ENCODE measurements around the gene MEOX2. TPM values are rescaled to one million over a fixed set of nuclear protein-coding genes. Genes with fewer than 3 reads are reported as not detected.

Gene MEOX2
- total RNA-seq (ENCODE audit: unreplicated experiment), result 0.10 TPM
- long read RNA-seq, result 0 reads

DNA sequence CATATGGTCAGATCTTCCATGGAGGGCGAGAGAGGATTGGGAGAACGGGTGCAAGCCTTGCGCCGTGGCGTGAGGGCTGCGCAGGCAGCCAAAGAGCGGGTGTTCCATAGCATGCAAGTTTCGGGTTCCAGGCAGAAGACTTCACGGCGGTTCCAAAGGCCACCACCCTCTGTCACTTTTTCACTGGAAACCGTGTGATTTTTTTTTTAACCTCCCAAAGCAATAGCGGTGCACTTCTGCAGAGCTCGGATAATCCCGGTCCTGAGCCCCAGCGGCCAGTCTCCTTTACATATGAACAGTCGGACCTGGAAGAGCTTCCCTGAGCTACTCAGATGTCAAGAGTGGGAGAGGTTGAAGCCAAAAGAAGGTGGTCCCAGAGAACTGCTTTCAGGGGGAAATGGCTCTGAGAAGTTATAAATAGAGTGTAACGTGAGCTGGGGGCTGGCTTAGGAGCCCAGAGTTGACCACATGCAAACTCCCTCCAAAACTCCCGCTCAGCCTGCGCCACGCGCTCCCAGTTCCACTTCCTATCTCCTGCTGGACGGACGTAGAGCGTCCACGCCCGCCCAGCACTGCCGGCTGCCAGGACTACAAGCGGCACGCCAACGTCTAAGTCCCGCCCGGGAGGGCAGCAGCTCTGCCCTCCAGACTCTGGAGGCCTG is at the start of gene MEOX2:
Gene MEOX2 (minus strand): TSS at position 389 of the 662 bp plus-strand sequence. CDS start 281 bp downstream, at position 108.
- peaks cover 24% of the 10 kb centered on the region for H3K27me3 Mint-ChIP-seq (ENCODE audit: unreplicated experiment)
- peaks cover 3% of the 10 kb centered on the region for H3K36me3 Mint-ChIP-seq (ENCODE audit: low read depth, unreplicated experiment)

DNA sequence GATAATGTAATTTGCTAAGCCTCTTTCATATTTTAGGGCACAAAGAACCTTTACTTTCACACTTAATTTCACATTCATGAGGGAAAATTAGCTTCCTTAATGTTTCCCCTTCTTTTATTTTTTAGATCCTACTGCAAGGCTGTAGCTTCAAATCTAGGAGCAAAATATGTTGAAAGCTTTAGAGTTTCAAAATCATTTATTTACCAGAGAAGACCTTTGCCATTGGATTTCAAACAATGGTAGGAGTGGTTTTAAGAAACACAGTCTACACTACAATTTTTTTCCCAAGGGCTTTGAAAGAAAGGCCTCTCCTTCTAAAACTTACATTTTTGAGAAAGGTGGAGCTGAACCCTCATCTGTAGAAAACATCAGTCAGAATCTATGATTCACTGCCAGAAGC is 43.3 kb upstream of the MEOX2 start:
- TF ChIP-seq, protein P1, sequence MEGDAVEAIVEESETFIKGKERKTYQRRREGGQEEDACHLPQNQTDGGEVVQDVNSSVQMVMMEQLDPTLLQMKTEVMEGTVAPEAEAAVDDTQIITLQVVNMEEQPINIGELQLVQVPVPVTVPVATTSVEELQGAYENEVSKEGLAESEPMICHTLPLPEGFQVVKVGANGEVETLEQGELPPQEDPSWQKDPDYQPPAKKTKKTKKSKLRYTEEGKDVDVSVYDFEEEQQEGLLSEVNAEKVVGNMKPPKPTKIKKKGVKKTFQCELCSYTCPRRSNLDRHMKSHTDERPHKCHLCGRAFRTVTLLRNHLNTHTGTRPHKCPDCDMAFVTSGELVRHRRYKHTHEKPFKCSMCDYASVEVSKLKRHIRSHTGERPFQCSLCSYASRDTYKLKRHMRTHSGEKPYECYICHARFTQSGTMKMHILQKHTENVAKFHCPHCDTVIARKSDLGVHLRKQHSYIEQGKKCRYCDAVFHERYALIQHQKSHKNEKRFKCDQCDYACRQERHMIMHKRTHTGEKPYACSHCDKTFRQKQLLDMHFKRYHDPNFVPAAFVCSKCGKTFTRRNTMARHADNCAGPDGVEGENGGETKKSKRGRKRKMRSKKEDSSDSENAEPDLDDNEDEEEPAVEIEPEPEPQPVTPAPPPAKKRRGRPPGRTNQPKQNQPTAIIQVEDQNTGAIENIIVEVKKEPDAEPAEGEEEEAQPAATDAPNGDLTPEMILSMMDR (IDR thresholded peaks at IDR 0.05; ENCODE audit: unreplicated experiment), result no peak
- no peaks in the 10 kb centered on the region for H3K9me3 Mint-ChIP-seq (ENCODE audit: unreplicated experiment)
- H3K27me3 Mint-ChIP-seq (ENCODE audit: unreplicated experiment), result no peaks in the 10 kb centered on the region
- H3K4me3 Mint-ChIP-seq (ENCODE audit: unreplicated experiment), result no peak overlapping the region
- no peak overlapping the region for H3K27ac Mint-ChIP-seq (ENCODE audit: unreplicated experiment)
- H3K36me3 Mint-ChIP-seq (ENCODE audit: low read depth, unreplicated experiment), result no peaks in the 10 kb centered on the region
- no peak for DNase-seq (ENCODE audit: low spot score)
- H3K4me1 Mint-ChIP-seq (ENCODE audit: unreplicated experiment), result no peaks in the 10 kb centered on the region

More for the DNA sequence above, at the start of gene MEOX2:
- TF ChIP-seq, protein P1 (IDR thresholded peaks at IDR 0.05; ENCODE audit: unreplicated experiment), result no peak
- Mint-ChIP-seq H3K9me3 (ENCODE audit: unreplicated experiment) (no peaks in the 10 kb centered on the region), H3K4me1 (ENCODE audit: unreplicated experiment) (peaks cover 29% of the 10 kb centered on the region), H3K4me3 (ENCODE audit: unreplicated experiment) (peak within 1 kb of the TSS; percentile 88), H3K27ac (ENCODE audit: unreplicated experiment) (no peak within 1 kb of the TSS)
- peak; percentile 47 for DNase-seq (ENCODE audit: low spot score)

DNA sequence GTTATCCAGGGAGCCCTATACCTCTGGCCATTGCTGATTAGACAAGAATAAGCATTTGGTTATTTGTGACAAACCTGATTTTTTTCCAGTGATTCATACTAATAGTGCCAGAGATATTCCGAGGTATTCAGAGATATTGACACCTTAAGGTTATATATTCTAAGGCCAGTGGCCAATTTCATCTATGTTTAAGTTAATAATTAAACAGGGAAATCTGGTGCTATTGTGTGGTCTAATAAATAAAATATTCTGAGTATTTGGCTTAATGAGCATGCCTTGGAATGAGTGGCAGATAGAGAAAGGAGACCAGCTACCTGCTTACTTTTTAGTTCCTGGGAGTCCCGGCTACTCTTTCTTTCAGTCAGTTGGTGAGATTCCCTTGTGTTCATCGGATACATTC is 38.6 kb upstream of the MEOX2 start:
- H3K27ac Mint-ChIP-seq (ENCODE audit: unreplicated experiment), result no peak overlapping the region
- H3K36me3 Mint-ChIP-seq (ENCODE audit: low read depth, unreplicated experiment), result no peaks in the 10 kb centered on the region
- H3K9me3 Mint-ChIP-seq (ENCODE audit: unreplicated experiment), result no peaks in the 10 kb centered on the region
- H3K27me3 Mint-ChIP-seq (ENCODE audit: unreplicated experiment), result no peaks in the 10 kb centered on the region
- no peak overlapping the region for H3K4me3 Mint-ChIP-seq (ENCODE audit: unreplicated experiment)
- DNase-seq (ENCODE audit: low spot score), result no peak
- TF ChIP-seq, protein P1 (IDR thresholded peaks at IDR 0.05; ENCODE audit: unreplicated experiment), result no peak
- peaks cover 3% of the 10 kb centered on the region for H3K4me1 Mint-ChIP-seq (ENCODE audit: unreplicated experiment)

DNA sequence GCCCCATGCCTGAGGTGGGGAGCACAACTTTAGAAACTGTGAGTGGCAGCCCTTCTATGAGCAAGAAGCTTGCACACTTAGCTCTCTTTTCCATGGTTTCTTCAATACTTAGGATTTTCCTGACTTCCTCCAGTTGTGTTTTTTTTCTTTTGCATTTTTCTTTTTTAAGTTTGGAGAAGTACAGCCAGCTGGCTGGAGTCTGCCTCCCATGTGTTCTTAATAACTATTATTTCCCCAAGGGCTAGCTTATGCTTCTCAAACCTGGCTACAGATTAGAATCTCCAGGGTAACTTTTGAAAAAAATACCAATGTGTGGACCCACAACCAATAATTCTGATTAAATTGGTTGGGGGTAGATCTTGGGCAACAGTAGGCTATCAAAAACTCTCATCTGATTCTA is 37.4 kb upstream of the MEOX2 start:
- Mint-ChIP-seq H3K4me3 (ENCODE audit: unreplicated experiment) (no peak overlapping the region), H3K9me3 (ENCODE audit: unreplicated experiment) (no peaks in the 10 kb centered on the region), H3K27me3 (ENCODE audit: unreplicated experiment) (no peaks in the 10 kb centered on the region), H3K4me1 (ENCODE audit: unreplicated experiment) (peaks cover 6% of the 10 kb centered on the region), H3K36me3 (ENCODE audit: low read depth, unreplicated experiment) (no peaks in the 10 kb centered on the region), H3K27ac (ENCODE audit: unreplicated experiment) (no peak overlapping the region)
- TF ChIP-seq, protein P1 (IDR thresholded peaks at IDR 0.05; ENCODE audit: unreplicated experiment), result no peak
- DNase-seq (ENCODE audit: low spot score), result no peak

DNA sequence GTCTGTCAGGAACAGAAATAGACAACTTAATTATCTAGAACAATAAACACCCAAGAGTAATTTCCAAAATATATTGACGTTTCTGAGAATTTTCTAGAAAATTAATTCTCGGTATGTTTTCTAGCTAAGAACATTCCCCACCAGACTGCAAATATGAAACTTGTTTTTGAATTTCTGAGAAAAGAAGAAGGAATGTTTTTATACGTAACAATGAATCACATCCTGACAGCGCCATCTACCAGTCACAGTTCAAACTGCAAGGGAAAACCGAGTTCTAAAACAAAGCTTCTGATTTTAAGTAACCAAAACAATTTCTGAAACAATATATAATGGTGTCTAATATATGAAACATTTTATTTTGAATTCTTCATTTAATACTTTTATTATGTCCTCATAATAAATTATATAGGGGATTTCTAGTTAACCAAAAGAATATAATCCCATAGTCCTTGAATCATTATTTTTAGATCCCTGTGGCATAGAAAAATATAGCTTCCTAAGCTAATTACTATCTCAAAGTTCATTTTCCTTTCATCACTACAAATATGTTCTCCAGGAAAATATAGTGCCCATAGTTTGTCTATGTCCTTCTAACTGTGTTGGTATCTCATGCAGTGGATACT is 34.5 kb upstream of the MEOX2 start:
- peak; percentile 17 for DNase-seq (ENCODE audit: low spot score)
- TF ChIP-seq, protein P1 (IDR thresholded peaks at IDR 0.05; ENCODE audit: unreplicated experiment), result peak; percentile 96
- peak overlapping the region; percentile 57 for H3K27ac Mint-ChIP-seq (ENCODE audit: unreplicated experiment)
- no peaks in the 10 kb centered on the region for H3K9me3 Mint-ChIP-seq (ENCODE audit: unreplicated experiment)
- H3K27me3 Mint-ChIP-seq (ENCODE audit: unreplicated experiment), result no peaks in the 10 kb centered on the region
- peaks cover 6% of the 10 kb centered on the region for H3K4me1 Mint-ChIP-seq (ENCODE audit: unreplicated experiment)
- H3K36me3 Mint-ChIP-seq (ENCODE audit: low read depth, unreplicated experiment), result no peaks in the 10 kb centered on the region
- no peak overlapping the region for H3K4me3 Mint-ChIP-seq (ENCODE audit: unreplicated experiment)
